SK-N-MC (cell line): ENCODE results near the gene PPT2.
"Not testable (repeated sequence)": the region's sequence is repeated elsewhere in the genome, so short reads cannot be mapped to it uniquely, and the experiment has no call there.

Source experiments
- DNase-seq: peaks from one replicate; pipeline ENCODE4 v3.0.0-alpha.2; 2011; ENCODE audit warnings: low read depth, low spot score
- H3K27ac ChIP-seq: fragments of 200-600 bp; sonication (generic); 2 replicates; pipeline ENCODE4 v1.5.1; 2016; ENCODE audit warnings: mixed run types
- H3K36me3 ChIP-seq: fragments of 200-600 bp; sonication (generic); 2 replicates; pipeline ENCODE4 v1.6.1; 2017; ENCODE audit warnings: antibody characterized with exemption, low read length, mixed read lengths; ENCODE audit not compliant: insufficient read depth
- H3K4me3 ChIP-seq: fragments of 200-600 bp; sonication (generic); 2 replicates; pipeline ENCODE4 v1.5.1; 2016
- H3K9ac ChIP-seq: fragments of 200-600 bp; sonication (generic); 2 replicates; pipeline ENCODE4 v1.8.0; 2017; ENCODE audit warnings: mixed run types, mixed read lengths; ENCODE audit not compliant: insufficient read length
- H3K9me3 ChIP-seq: fragments of 200-600 bp; sonication (generic); 2 replicates; pipeline ENCODE4 v1.6.1; 2017; ENCODE audit warnings: low read depth, mild to moderate bottlenecking, antibody characterized with exemption, low read length, moderate library complexity, mixed read lengths
- EZH2 ChIP-seq: fragments of 200-600 bp; sonication (generic); IDR thresholded peaks from one replicate; pipeline ENCODE4 v1.6.1; 2017; ENCODE audit warnings: antibody characterized with exemption
- FOXP2 ChIP-seq: optimal IDR thresholded peaks from 2 replicates; pipeline ENCODE3; 2011; ENCODE audit warnings: mild to moderate bottlenecking, moderate library complexity; ENCODE audit not compliant: insufficient read depth; ENCODE audit errors: extremely low read length, control extremely low read depth
- POLR2AphosphoS5 ChIP-seq: IDR thresholded peaks from 2 replicates; pipeline ENCODE4 v1.6.1; 2012; ENCODE audit warnings: mild to moderate bottlenecking, low read depth, low read length, borderline replicate concordance

PPT2 gene

DNA sequence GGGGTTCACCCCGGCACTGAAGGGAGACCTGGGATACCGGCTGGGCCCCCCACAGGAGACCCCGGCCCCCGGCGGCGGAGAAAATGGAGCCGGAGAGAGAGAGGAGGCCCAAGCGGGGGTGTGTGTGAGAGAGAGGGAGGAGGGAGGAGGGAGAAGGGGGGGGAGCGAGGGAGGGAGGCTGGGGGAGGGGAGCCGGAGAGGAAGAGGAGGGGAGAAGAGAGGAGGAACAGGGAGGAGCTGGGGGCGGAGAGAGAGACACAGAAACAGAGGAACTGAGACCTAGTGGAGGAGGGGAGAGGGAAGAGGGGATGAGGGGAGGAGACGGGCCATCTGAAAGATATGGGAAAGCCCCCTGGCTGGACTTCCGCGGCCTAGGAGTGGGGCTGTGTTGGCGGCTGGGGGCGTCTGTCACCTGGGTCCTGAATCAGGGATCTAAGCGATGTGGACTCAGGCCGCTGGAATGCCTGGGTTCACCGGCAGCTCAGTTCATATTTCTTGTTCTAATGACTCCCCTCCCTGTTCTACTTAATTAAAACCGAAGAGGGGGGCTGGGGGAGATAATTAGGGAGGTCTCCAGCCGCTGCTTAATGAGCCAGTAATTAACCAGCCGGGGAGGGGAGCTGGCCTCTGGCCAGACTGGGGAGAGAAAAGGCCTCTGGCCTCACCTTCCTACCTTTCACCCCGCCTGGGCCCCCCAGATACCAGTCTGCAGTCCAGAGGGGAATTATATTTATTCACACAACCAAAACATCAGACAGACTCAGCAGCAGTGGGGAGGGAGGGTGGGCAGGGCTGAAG lies 36.3 kb downstream of the PPT2 start, which contains the start of gene PBX2:
Gene PBX2, minus strand, starts transcription at position 149 of the 798 bp plus-strand sequence. CDS start 287 bp downstream, outside the sequence.
- Histone ChIP-seq H3K36me3 (peaks cover 21% of the 10 kb centered on the region), H3K27ac (peak within 1 kb of the TSS; percentile 97), H3K4me3 (peak within 1 kb of the TSS; percentile 87), H3K9me3 (no peaks in the 10 kb centered on the region), H3K9ac (peak within 1 kb of the TSS; percentile 90)
- DNase-seq, result peak; percentile 79
- no peak for TF ChIP-seq FOXP2
- TF ChIP-seq POLR2AphosphoS5, result peak; percentile 63

DNA sequence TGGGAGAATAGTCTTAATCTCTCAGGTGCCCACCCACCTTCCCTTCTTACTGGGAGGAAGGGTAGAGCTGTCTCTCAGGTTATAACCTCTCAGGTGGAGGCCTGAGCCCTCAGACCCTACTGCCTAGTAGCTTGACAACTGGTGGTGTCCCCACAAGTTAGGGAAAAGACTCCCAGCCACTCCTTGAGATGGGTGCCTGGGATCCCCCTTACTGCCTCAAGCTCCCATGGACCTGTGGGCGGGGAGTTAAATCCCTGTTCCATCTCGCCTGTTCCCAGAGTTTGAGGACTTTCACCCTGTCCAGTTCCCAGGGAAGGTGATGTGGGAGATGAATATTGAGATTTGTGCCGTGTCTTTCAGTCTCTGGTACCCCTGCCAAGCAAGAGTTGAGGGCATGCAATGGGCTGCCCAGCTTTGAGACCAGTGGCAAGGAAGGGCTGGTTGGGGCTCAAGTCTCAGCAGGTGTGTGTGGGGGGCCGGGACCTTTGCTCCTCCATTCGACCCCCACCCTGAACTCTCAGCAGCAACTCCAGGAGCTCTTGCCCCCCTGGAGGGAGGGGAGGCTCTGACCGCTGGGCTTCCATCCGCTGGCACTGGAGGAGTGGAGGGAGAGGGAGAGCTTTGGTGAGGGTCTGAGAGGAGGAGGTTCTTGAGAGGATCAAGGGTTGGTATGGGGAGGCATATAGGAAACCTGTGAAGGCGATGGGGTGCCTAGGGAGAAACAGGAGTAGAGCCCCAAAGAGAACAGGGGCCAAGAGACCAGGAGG lies 37.2 kb downstream of the PPT2 start:
- peak overlapping the region; percentile 87 for H3K4me3 ChIP-seq
- peak overlapping the region; percentile 66 for H3K9ac ChIP-seq
- peak overlapping the region; percentile 97 for H3K27ac ChIP-seq

DNA sequence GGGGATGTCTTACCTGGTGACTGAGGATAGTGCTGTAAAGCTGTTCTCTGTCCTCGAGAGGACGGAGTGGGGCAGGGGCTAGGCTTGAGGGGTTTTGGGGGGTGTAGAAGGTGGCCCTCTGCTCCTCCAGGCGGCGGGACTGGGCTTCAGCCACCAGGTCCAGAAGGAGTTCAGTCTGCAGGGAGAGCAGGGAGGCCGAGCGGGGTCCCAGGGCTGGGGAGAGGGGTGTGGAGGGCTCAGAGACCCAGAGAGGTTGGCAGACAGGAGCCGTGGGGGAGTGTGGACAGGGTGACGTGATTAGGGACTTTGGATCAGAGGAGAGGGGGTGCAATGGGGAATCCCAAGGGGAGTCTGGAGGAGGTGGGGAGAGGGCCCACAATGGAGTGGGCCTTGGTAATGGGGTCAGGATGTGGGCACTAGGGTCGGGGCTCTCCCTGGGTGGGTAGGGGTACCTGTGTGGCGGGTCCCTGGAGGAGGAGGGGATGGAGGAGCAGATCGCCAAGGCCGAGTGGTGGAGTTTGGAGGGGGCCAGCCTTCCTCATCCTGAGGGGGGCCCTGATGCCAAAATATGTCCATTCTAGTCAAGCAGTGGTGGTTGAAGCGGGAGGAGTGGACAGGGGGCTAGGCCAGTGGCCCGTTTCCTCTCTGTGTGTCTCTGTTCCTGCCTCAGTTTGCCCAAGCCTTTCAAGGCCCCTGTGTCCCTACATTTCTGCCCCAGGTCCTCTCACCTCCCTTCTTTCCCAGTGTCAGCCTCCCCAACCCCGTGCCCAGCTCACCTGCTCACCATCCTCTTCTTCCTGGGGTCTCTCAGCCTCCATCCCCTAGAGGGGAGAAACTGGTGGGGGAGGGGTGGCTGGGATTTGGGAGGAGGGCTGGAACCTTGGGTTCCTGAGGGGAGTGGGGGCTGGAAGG lies 38.0 kb downstream of the PPT2 start:
- no peak for TF ChIP-seq POLR2AphosphoS5
- TF ChIP-seq FOXP2, result no peak
- TF ChIP-seq EZH2, result no peak
- DNase-seq, result no peak
- Histone ChIP-seq H3K36me3 (peaks cover 15% of the 10 kb centered on the region), H3K4me3 (peak overlapping the region; percentile 69), H3K27ac (peak overlapping the region; percentile 97), H3K9ac (peak overlapping the region; percentile 66), H3K9me3 (no peaks in the 10 kb centered on the region)

More for the DNA sequence above, 37.2 kb downstream of the PPT2 start:
- no peaks in the 10 kb centered on the region for H3K9me3 ChIP-seq
- TF ChIP-seq EZH2 (no peak), FOXP2 (no peak), POLR2AphosphoS5 (no peak)
- no peak for DNase-seq
- H3K36me3 ChIP-seq, result peaks cover 21% of the 10 kb centered on the region

DNA sequence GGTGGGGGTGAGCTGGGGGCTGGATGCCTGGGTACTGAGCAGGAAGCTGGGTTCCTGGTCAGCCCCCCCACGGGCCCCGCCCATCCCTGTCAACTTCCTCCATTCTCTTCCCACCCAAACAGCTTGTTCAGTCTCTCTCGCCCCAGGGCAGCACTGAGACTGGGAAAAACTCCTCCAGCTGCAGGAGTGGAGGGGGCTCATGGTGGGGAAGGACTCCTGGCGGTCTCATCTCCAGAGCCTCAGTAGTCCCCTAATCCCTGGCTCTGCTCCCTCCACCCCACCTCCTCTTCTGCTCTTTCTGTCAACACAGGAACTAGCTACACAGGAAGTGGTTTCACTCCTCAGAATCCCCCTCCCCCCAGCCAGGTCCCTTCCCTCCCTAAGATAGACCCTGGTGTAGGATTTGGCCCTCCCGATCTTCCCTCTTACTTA lies 38.7 kb downstream of the PPT2 start, which contains the start of gene GPSM3:
Gene GPSM3, minus strand, starts transcription at position 36 of the 432 bp plus-strand sequence. CDS start 130 bp downstream, outside the sequence.
- Histone ChIP-seq H3K27ac (peak within 1 kb of the TSS; percentile 97), H3K9me3 (no peaks in the 10 kb centered on the region), H3K4me3 (peak within 1 kb of the TSS; percentile 69), H3K9ac (peak within 1 kb of the TSS; percentile 66), H3K36me3 (peaks cover 8% of the 10 kb centered on the region)
- DNase-seq, result peak; percentile 91
- peak; percentile 69 for TF ChIP-seq FOXP2
- no peak for TF ChIP-seq EZH2
- TF ChIP-seq POLR2AphosphoS5, result peak; percentile 65

DNA sequence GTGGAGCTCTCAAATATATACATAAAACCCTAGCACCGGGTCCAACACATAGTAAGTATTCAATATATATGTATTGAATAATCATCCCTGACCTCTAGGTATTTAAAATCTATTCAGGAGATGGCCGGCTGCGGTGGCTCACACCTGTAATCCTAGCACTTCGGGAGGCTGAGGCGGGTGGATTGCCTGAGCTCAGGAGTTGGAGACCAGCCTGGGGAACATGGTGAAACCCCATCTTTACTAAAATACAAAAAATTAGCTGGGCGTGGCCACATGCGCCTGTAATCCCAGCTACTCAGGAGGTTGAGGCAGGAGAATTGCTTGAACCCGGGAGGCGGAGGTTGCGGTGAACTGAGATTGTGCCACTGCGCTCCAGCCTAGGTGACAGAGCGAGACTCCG lies 39.2 kb downstream of the PPT2 start:
- H3K9me3 ChIP-seq, H3K36me3 ChIP-seq, DNase-seq: not testable (repeated sequence)
- Histone ChIP-seq H3K4me3 (peak overlapping the region; percentile 69), H3K9ac (peak overlapping the region; percentile 57), H3K27ac (peak overlapping the region; percentile 97)

DNA sequence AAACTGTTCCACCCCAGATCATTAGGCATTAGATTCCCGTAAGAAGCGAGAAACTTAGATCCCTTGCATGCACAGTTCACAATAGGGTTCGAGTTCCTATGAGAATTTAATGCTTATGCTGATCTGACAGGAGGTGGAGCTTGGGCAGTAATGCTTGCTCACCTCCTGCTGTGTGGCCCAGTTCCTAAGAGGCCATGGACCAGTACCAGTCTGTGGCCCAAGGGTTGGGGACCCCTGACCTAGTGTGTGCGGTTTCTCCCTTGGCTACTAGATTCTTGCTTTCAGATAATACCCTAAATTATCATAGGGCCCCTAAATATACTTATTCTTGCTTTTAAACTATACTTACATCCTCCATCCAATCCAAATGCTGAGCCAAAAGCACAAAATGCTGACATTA lies 40.4 kb downstream of the PPT2 start:
- DNase-seq, result no peak
- Histone ChIP-seq H3K4me3 (peak overlapping the region; percentile 87), H3K9me3 (no peaks in the 10 kb centered on the region), H3K9ac (no peak overlapping the region), H3K27ac (peak overlapping the region; percentile 97), H3K36me3 (no peaks in the 10 kb centered on the region)
- TF ChIP-seq POLR2AphosphoS5 (no peak), EZH2 (no peak), FOXP2 (no peak)

DNA sequence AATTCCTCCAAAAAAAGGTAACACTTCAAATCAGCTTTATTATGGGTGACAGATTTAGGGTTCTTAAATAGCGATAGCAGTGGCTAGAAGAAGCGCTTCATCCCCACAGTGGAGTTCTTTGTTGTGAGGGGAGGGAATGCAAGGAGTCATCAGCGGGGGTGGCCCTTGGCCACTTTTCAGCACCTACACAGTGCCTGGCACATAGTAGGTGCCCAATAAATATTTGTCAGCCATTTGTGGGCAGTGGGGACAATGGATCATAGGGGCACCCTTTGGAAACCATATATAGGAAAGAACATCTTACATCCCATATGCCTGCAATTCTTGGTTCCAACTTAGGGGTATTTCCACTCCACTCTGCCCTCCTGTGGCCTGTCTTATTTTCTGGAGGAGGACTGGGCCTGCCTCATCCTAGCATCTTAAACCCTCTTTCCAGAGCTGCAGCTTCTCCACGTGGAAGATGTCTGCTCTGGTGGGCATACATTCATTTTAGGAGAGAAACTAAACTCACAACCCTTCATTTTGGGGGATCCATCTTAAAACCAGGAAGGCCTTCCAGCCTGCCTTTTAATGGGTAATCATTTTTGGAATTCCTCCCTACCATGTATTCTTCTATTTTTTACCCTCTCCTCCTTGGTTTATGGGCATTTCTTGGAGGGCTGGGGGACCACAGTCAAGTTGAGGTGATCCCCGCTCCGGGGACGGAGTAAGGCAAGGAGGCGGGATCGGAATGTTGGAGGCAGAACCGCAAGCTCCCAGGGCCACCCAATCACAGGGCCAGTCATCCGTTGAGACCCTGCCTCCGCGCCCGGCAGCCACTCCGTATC lies 41.1 kb downstream of the PPT2 start:
- Histone ChIP-seq H3K4me3 (peak overlapping the region; percentile 87), H3K36me3 (no peaks in the 10 kb centered on the region), H3K27ac (peak overlapping the region; percentile 97), H3K9me3 (no peaks in the 10 kb centered on the region), H3K9ac (peak overlapping the region; percentile 83)
- TF ChIP-seq POLR2AphosphoS5 (peak; percentile 78), FOXP2 (no peak)
- DNase-seq, result no peak
